GM18505 (cell line): ENCODE data around the gene SRPX2.
"Not testable (repeated sequence)": the region's sequence is repeated elsewhere in the genome, so short reads cannot be mapped to it uniquely, and the experiment has no call there.

ENCODE experiments used
- ATAC-seq: cut with Tn5 transposase; IDR thresholded peaks from one replicate; pipeline ENCODE4 v1.9.1; 2021; ENCODE audit not compliant: unreplicated experiment
- POLR2A ChIP-seq: IDR thresholded peaks from 4 replicates; pipeline ENCODE4 v1.6.1; 2011; ENCODE audit warnings: borderline replicate concordance; ENCODE audit not compliant: insufficient read depth, insufficient read length; ENCODE audit errors: extremely low read depth

The SRPX2 gene

GRCh38 chrX:100687546-100687945, 43.5 kb downstream of the SRPX2 start:
- peak; percentile 75 for ATAC-seq
- TF ChIP-seq POLR2A = no peak

GRCh38 chrX:100695302-100695701, 51.3 kb downstream of the SRPX2 start:
- TF ChIP-seq POLR2A = no peak
- ATAC-seq = no peak

- no peak for TF ChIP-seq POLR2A
- ATAC-seq = no peak
These were observed 52.0 kb downstream of the SRPX2 start for GRCh38 chrX:100695991-100696390.

DNA sequence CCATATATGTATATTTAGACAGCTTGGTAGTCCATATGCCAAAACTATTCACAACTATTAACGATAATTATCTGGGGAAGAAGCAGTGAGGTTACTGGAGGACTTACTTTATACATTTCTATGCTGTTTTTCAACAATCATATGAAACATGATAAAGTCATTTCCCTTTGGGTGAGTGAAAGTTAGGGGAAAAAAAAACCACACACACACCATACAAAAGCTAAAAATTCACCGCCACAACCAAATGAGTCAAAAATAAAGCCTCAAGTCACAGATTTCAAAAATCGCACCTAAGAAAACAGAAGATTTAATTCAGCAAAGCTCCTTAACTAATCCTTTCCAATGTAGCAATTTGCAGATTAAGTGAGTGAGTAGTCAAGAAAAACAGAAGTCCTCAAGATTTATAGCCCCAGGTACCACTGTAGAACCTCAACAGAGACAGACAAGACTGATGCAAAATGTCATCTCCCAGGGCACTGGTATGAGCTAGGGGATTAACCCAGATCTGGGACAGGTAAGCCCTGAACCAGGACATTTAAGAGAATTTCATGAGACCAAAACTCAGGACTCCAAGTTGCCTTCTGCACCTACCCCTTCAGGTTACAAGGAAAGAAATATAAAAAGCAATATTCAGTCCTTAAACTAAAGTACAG, 52.8 kb downstream of the SRPX2 start:
- no peak for TF ChIP-seq POLR2A
- ATAC-seq = no peak

DNA sequence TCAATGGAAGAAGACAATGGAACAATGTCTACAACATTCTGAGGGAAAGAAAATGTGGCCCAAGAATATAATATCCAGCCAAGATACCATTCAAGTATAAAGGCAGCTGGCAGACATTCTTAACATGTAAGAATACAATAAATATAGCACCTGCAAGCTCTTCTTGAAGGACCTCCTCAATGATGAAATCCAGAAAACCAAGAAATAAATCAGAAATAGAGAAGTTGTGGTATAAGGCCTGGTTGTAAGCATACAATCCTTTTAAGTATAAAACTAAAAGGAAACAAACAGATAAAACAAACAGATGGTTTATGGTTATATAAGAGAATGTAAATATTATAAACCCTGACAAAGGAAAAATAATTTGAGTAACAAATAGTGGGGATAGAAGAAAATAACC, 54.6 kb downstream of the SRPX2 start:
- no peak for TF ChIP-seq POLR2A
- no peak for ATAC-seq

DNA sequence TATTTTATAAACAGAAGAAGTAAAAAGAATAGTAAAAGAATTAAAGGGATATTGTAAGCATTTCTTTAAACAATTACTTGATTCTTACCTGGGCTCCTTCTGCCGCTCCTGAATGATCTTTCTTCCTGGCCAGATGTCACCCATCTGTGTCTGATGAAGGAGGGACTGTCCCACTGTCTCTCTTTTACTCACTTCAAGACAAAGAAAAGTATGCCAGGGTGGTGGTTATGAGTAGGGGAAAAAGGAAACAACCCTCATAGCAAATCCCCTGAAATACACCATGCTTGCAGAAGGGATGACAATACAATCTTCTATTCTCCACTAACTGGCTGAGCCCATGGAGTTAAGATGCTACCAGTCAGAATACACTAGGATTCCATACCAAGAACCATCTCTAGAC, 56.8 kb downstream of the SRPX2 start:
- no peak for TF ChIP-seq POLR2A
- no peak for ATAC-seq

- no peak for TF ChIP-seq POLR2A
- no peak for ATAC-seq
These were observed 60.7 kb downstream of the SRPX2 start for GRCh38 chrX:100704581-100705203.

DNA sequence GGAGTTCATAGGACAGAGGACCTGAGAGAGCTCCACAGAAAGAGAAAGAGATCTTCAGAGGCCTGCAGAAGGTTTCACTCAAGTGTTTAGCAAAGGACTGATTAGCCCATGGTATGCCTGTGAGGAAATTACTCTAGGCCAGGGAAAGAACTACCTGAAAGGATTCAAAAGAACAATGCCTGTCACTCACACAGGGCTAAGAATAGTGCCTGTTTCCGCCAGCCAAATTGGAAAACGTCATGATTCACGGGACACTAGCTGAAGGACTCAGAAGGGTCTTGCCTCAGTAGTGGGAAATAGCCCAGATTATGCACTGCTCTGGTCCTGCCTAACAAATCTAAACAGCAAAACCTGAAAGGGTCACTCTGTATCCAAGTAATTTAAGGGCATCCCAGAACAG, 66.8 kb downstream of the SRPX2 start:
- ATAC-seq = no peak
- no peak for TF ChIP-seq POLR2A

- TF ChIP-seq POLR2A = no peak
- ATAC-seq = no peak
These were observed 73.4 kb downstream of the SRPX2 start for GRCh38 chrX:100717363-100717762.

GRCh38 chrX:100719139-100719538, 75.1 kb downstream of the SRPX2 start:
- ATAC-seq = no peak
- no peak for TF ChIP-seq POLR2A

GRCh38 chrX:100720301-100720700, 76.3 kb downstream of the SRPX2 start:
- ATAC-seq = no peak

DNA sequence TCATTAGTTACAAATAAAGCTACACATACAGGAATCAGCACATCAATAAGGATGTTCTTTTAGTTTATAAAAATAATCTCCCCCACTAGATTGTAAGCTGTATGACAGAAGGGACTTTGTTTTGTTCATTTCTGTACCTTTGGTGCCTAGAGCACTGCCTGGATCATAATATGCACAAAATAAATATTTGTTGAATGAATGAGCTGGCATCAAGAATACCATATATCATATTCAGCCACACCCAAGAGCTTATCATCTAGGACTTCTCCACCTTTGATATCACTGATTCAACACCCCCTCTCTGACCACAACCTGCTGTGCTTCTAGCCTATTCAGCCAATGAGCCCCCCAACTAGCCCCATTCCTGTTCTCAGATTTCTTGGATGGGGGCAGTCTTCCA, 77.3 kb downstream of the SRPX2 start:
- no peak for ATAC-seq
- TF ChIP-seq POLR2A = no peak

More at GRCh38 chrX:100720301-100720700, 76.3 kb downstream of the SRPX2 start:
- TF ChIP-seq POLR2A = no peak

GRCh38 chrX:100724006-100724405, 80.0 kb downstream of the SRPX2 start:
- ATAC-seq = not testable (repeated sequence)
